Testis (tissue), 3 donors: Measurements from ENCODE around the gene HDAC1. TPM values are rescaled to one million over a fixed set of nuclear protein-coding genes. Genes with fewer than 3 reads are reported as not detected.
A peak's percentile ranks its signal among the peaks of the same experiment; 100 is the strongest.
"Not testable (repeated sequence)": the region's sequence is repeated elsewhere in the genome, so short reads cannot be mapped to it uniquely, and the experiment has no call there.

Experiments used
- DNase-seq: peaks from one replicate; pipeline ENCODE4 v3.0.0-alpha.2; 2019
- H3K27ac ChIP-seq, 2 donors: fragments of 200-600 bp; sonication (generic); one replicate each; pipeline ENCODE4 v1.5.1; 2019
- H3K27me3 ChIP-seq: fragments of 200-600 bp; sonication (generic); one replicate; pipeline ENCODE4 v1.5.1; 2019
- H3K36me3 ChIP-seq: fragments of 200-600 bp; sonication (generic); one replicate; pipeline ENCODE4 v1.5.1; 2017; ENCODE audit warnings: low read depth; ENCODE audit errors: missing control alignments
- H3K4me1 ChIP-seq: fragments of 200-600 bp; sonication (generic); one replicate; pipeline ENCODE4 v1.5.1; 2019
- H3K4me3 ChIP-seq, 2 donors: fragments of 200-600 bp; sonication (generic); one replicate each; pipeline ENCODE4 v1.5.1; 2017 to 2019
- H3K9me3 ChIP-seq: fragments of 200-600 bp; sonication (generic); one replicate; pipeline ENCODE4 v1.5.1; 2017
- POLR2A ChIP-seq: fragments of 450-650 bp; IDR thresholded peaks from one replicate; pipeline ENCODE4 v1.6.1; 2017; ENCODE audit warnings: antibody characterized with exemption, mild to moderate bottlenecking, moderate library complexity
- WGBS, 2 donors: methylation state at CpG; one replicate each; pipeline ENCODE4 v1.1.5; 2018; 5-methylcytosine and 5-hydroxymethylcytosine counted together
- intact Hi-C: fragments of 100-400 bp; cut with DNase I; formaldehyde crosslinking; loops from one replicate; pipeline ENCODE4 v1.15.1; 2023; ENCODE audit warnings: low total_unique reads
- polyA plus RNA-seq: library from polyadenylated mRNA; stranded (reverse); fragments of 350-450 nt; fragmentation: Illumina TruSeq; extraction: RNeasy Lipid Tissue Mini Kit (QIAGEN cat#74804); gene quantifications from one replicate; pipeline ENCODE4 v1.2.3, GENCODE V29; 2014; ENCODE audit warnings: low read depth, low replicate concordance; ENCODE audit not compliant: insufficient read depth
- total RNA-seq, 2 donors: library from RNA; depleted of rRNA; stranded (reverse); fragments of >200 nt; gene quantifications; one replicate each; pipeline ENCODE4 v1.2.3, GENCODE V29; 2016
- TF ChIP-seq, protein P1 (sequence below), 3 experiments: fragments of 450-650 bp in 2 of 3; fragments of 200-600 bp in 1 of 3; sonication (generic) in 1 of 3; IDR thresholded peaks; one replicate each; pipeline ENCODE4 v1.5.1; 2016 to 2019; ENCODE audit warnings: antibody characterized with exemption in 3 of 3, mild to moderate bottlenecking in 2 of 3, moderate library complexity in 1 of 3

The HDAC1 gene
- total and polyA plus RNA-seq, 3 donors from 2014 or later = 83.1 to 99.2 (median 91.6) TPM

DNA sequence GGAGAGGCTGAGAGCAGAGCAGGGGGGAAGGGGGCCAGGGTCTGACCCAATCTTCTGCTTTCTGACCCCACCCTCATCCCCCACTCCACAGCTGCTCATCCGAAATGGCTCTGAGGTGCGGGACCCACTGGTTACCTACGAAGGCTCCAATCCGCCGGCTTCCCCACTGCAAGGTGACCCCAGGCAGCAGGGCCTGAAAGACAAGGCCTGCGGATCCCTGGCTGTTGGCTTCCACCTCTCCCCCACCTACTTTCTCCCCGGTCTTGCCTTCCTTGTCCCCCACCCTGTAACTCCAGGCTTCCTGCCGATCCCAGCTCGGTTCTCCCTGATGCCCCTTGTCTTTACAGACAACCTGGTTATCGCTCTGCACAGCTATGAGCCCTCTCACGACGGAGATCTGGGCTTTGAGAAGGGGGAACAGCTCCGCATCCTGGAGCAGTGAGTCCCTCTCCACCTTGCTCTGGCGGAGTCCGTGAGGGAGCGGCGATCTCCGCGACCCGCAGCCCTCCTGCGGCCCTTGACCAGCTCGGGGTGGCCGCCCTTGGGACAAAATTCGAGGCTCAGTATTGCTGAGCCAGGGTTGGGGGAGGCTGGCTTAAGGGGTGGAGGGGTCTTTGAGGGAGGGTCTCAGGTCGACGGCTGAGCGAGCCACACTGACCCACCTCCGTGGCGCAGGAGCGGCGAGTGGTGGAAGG, 17.1 kb upstream of the HDAC1 start:
- Histone ChIP-seq H3K27me3 (no peaks in the 10 kb centered on the region), H3K27ac (no peak overlapping the region), H3K4me1 (no peaks in the 10 kb centered on the region), H3K9me3 (no peaks in the 10 kb centered on the region), H3K4me3 (peak overlapping the region; percentile 19 to 36), H3K36me3 (no peaks in the 10 kb centered on the region)
- WGBS, 2 donors = 40 to 60% methylated on average over 23 to 31 of the region's 31 CpGs
- intact Hi-C loops = no loop called here
- TF ChIP-seq, protein P1, sequence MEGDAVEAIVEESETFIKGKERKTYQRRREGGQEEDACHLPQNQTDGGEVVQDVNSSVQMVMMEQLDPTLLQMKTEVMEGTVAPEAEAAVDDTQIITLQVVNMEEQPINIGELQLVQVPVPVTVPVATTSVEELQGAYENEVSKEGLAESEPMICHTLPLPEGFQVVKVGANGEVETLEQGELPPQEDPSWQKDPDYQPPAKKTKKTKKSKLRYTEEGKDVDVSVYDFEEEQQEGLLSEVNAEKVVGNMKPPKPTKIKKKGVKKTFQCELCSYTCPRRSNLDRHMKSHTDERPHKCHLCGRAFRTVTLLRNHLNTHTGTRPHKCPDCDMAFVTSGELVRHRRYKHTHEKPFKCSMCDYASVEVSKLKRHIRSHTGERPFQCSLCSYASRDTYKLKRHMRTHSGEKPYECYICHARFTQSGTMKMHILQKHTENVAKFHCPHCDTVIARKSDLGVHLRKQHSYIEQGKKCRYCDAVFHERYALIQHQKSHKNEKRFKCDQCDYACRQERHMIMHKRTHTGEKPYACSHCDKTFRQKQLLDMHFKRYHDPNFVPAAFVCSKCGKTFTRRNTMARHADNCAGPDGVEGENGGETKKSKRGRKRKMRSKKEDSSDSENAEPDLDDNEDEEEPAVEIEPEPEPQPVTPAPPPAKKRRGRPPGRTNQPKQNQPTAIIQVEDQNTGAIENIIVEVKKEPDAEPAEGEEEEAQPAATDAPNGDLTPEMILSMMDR (IDR thresholded peaks at IDR 0.05) = no peak
- no peak for TF ChIP-seq POLR2A
- DNase-seq = no peak

DNA sequence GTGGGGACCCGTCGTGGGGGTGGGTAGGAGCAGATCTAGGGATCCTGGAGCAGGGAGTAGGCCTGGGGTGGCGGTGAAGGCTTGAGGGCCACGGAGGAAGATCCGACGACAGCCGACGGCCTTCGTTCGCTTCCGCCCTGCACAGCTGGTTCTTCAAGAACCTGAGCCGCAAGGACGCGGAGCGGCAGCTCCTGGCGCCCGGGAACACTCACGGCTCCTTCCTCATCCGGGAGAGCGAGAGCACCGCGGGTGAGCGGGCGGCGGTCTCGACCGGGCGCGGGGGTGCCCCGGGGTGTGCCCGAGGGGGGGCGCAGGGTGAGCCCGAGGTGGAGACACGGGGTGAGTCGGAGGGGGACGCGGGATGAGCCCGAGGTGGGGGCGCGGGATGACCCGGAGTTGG, 16.5 kb upstream of the HDAC1 start:
- peak overlapping the region; percentile 19 to 36 for H3K4me3 ChIP-seq
- intact Hi-C loops = no loop called here
- TF ChIP-seq, protein P1 (IDR thresholded peaks at IDR 0.05) = no peak
- no peak for TF ChIP-seq POLR2A
- no peak overlapping the region for H3K27ac ChIP-seq
- 13 to 22% methylated on average over 10 to 34 of the region's 41 CpGs for WGBS, 2 donors
- DNase-seq = no peak
- H3K9me3 ChIP-seq = no peaks in the 10 kb centered on the region
- no peaks in the 10 kb centered on the region for H3K27me3 ChIP-seq
- no peaks in the 10 kb centered on the region for H3K36me3 ChIP-seq
- no peaks in the 10 kb centered on the region for H3K4me1 ChIP-seq

DNA sequence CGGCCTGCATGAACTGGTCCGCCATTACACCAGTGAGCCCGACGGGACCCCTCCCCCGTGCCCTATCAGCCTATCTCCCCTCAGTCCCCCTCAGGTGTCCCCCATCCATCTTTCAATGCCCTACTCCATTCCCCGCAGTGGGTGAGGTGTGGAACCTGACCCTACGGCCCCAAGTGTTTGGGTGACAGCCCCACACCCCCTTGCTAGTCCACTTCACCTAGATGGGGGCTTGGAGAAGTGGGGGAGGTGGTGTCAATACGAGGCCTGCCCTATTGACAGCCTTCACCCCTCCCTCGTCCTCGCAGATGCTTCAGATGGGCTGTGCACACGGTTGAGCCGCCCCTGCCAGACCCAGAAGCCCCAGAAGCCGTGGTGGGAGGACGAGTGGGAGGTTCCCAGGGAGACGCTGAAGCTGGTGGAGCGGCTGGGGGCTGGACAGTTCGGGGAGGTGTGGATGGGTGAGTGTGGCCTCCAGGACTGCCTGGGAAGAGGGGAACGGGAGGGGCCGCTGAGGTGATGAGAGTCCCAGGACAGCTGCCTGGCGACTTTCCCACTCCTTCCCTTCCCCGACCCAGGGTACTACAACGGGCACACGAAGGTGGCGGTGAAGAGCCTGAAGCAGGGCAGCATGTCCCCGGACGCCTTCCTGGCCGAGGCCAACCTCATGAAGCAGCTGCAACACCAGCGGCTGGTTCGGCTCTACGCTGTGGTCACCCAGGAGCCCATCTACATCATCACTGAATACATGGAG, 15.7 kb upstream of the HDAC1 start:
- H3K27me3 ChIP-seq = no peaks in the 10 kb centered on the region
- DNase-seq = no peak
- H3K4me3 ChIP-seq = peak overlapping the region in 1 of 2 donors; percentile 36
- no peak overlapping the region for H3K27ac ChIP-seq
- H3K9me3 ChIP-seq = no peaks in the 10 kb centered on the region
- no peaks in the 10 kb centered on the region for H3K4me1 ChIP-seq
- intact Hi-C loops = no loop called here
- 50 to 56% methylated on average over 21 to 30 of the region's 30 CpGs for WGBS, 2 donors
- H3K36me3 ChIP-seq = no peaks in the 10 kb centered on the region
- TF ChIP-seq POLR2A = no peak
- TF ChIP-seq, protein P1 (IDR thresholded peaks at IDR 0.05) = no peak

DNA sequence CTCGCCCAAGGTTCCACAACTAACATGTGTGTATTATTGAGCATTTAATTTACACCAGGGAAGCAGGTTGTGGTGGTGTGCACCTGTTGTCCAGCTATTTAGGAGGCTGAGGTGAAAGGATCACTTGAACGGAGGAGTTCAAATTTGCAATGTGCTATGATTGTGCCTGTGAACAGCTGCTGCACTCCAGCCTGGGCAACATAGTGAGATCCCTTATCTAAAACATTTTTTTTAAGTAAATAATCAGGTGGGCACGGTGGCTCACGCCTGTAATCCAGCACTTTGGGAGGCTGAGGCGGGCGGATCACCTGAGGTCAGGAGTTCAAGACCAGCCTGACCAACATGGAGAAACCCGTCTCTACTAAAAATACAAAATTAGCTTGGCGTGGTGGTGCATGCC, 7.1 kb upstream of the HDAC1 start:
- not testable (repeated sequence) for H3K27me3 ChIP-seq

DNA sequence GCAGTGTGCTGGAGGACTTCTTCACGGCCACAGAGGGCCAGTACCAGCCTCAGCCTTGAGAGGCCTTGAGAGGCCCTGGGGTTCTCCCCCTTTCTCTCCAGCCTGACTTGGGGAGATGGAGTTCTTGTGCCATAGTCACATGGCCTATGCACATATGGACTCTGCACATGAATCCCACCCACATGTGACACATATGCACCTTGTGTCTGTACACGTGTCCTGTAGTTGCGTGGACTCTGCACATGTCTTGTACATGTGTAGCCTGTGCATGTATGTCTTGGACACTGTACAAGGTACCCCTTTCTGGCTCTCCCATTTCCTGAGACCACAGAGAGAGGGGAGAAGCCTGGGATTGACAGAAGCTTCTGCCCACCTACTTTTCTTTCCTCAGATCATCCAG, 6.2 kb upstream of the HDAC1 start:
- intact Hi-C loops = no loop called here
- Histone ChIP-seq H3K4me3 (no peak overlapping the region), H3K9me3 (no peaks in the 10 kb centered on the region), H3K27me3 (no peaks in the 10 kb centered on the region), H3K4me1 (no peaks in the 10 kb centered on the region), H3K27ac (no peak overlapping the region), H3K36me3 (no peaks in the 10 kb centered on the region)
- DNase-seq = no peak
- WGBS, 2 donors = 84 to 96% methylated on average over 3 of the region's 3 CpGs
- no peak for TF ChIP-seq POLR2A
- TF ChIP-seq, protein P1 (IDR thresholded peaks at IDR 0.05) = no peak

More for the DNA sequence above, 7.1 kb upstream of the HDAC1 start:
- DNase-seq, H3K36me3 ChIP-seq, intact Hi-C loops, H3K9me3 ChIP-seq, H3K4me1 ChIP-seq, H3K4me3 ChIP-seq, H3K27ac ChIP-seq: not testable (repeated sequence)
- 89 to 90% methylated on average over 8 of the region's 8 CpGs for WGBS, 2 donors
